Fibroblast of skin of scalp (primary cell): ENCODE data around the gene TP53I3.
A peak's percentile ranks its signal among the peaks of the same experiment; 100 is the strongest.
"Not testable (repeated sequence)": the region's sequence is repeated elsewhere in the genome, so short reads cannot be mapped to it uniquely, and the experiment has no call there.

ENCODE experiments used
- DNase-seq: peaks from one replicate; pipeline ENCODE4 v3.0.0-alpha.2; 2013

TP53I3 gene

DNA sequence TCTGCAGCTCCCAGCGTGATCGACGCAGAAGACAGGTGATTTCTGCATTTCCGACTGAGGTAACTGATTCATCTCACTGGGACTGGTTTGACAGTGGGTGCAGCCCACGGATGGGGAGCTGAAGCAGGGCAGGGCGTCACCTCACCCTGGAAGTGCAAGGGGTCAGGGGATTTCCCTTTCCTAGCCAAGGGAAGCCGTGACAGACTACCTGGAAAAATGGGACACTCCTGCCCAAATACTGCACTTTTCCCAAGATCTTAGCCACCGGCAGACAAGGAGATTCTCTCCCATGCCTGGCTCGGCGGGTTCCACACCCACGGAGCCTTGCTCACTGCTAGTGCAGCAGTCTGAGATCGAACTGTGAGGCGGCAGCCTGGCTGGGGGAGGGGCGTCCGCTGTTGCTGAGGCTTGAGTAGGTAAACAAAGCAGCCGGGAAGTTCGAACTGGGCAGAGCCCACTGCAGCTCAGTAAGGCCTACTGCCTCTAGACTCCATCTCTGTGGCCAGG lies 10.6 kb upstream of the TP53I3 start:
- DNase-seq, result not testable (repeated sequence)

- not testable (repeated sequence) for DNase-seq
Measured at GRCh38 chr2:24093270-24093669, 8.6 kb upstream of the TP53I3 start.

DNA sequence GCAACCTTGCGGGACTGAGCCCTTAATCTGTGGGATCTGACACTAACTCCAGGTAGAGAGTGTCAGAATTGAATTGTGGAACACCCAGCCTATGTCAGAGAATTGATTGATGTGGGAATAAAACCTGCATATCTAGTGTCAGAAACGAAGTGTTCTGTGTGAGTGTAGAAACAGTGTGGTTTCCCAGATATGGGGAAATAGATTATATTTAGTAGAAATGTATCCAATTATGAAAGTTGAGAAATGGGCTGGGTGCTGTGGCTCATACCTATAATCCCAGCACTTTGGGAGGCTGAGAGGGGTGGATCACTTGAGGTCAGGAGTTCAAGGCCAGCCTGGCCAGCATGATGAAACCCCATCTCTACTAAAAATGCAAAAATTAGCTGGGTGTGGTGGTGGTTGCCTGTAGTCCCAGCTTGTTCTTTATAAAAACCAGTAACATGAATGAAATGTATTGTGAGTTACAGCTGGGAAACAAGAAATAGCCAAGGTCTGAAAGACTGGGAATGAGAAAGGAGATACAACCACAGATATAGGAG lies 4.3 kb upstream of the TP53I3 start:
- no peak for DNase-seq

GRCh38 chr2:24087032-24087431 lies 2.4 kb upstream of the TP53I3 start:
- no peak for DNase-seq

GRCh38 chr2:24086241-24086640 lies 1.6 kb upstream of the TP53I3 start:
- DNase-seq, result no peak

DNA sequence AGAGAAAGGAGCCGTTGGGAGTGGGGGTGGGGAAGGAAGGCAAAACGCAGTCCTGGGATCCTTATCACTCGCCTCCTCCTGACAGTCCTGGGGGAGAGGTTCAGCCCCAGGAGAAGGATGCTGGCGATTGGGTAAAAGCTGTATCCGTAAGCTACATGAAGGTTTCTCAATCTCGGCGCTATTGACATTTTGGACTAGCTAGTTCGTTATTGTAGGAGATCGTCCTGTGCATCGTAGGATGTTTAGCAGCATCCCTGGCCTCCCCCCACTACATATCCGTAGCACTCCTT lies 511 bp upstream of the TP53I3 start:
- DNase-seq, result no peak

- peak; percentile 88 for DNase-seq
Measured at GRCh38 chr2:24083567-24084385, 858 bp downstream of the TP53I3 start.

GRCh38 chr2:24082787-24083566 lies 1.7 kb downstream of the TP53I3 start:
- no peak for DNase-seq

DNA sequence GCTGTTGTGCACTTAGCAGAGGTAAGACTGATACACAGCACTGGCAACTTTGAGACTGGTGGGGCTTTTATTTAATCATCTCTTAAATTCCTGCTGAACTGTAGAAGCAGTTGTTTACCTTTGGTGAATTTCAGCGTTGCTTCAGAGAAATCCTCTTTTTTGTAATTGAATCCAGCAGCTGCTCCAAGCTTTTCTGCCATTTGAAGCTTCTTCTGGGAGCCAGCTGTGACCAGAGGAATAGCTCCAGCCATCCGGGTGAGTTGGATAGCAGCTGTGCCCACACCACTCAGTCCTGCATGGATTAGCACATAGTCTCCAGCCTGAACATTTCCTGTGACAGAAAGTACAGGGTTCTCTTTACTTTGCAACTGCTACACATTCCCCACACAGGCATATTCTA lies 3.9 kb downstream of the TP53I3 start:
- no peak for DNase-seq

DNA sequence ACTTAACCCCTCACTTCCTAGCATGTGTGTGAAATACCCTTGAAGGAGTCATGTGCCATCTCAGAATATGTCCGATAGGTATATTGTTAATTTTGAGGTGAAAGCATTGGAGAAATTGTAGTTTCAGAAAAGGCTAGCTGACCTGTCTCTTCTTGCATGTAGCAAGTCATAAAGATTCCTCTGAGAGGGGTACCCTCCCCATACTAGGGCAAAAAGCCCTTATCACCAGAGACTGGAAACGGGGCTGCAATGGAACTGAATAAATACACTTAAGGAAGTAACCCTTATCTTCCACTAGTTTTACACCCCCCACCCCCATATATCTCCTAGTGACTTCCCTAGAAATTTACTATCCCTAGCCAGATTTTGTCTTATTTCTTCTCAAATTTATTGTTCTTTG lies 6.8 kb downstream of the TP53I3 start:
- no peak for DNase-seq

DNA sequence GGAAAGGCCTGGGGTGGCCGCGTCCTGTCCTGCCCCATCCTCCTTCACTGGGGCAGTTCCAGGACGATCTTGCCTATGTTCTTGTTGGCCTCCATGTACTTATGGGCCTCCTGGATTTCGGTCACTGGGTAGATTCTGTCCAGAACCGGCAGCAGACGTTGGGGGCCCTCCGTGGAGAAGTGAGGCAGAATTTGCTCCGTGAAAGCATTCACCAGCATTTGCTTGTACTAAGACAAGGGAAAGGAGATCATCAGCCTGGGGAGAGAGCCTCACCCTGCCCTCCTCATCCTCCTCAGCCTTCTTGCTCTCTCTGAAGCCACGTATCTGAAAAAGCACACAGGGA lies 7.1 kb downstream of the TP53I3 start:
- no peak for DNase-seq

DNA sequence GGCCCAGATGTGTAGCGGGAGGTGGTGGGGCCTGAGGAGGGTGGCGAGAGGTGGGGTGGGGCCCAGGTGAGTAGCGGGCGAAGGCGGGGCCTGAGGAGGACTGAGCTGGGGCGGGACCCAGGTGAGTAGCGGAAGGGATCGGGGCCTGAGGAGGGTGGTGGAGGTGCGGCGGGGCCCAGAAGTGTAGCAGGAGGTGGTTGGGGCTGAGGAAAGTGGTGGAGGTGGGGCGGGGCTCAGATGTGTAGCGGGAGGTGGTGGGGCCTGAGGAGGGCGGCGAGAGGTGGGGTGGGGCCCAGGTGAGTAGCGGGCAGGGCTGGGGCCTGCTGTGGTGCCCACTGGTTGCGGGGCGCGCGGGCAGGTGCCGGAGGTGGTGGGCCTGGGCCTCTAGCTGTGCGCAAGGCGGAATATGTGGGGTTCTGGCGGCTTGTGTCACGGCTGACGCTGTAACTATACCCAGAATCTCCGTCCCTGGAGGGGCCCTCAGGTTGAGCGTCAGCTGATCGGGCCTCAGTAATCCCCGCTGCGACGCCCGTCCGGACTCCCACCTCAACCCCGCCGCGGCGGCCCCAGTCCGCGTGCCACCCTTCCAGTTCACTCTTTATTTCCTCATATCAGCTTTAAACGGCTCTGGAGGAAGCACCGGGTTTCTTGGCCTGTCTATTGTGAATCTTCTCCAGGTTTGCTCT lies 7.6 kb downstream of the TP53I3 start:
- no peak for DNase-seq

- peak; percentile 99 for DNase-seq
Measured at GRCh38 chr2:24075915-24076848, 8.5 kb downstream of the TP53I3 start, which contains the start of gene SF3B6. Gene SF3B6, minus strand, starts transcription at chr2:24076326. Its CDS starts 97 bp downstream, at chr2:24076229.

GRCh38 chr2:24075259-24075658 lies 9.4 kb downstream of the TP53I3 start:
- no peak for DNase-seq

- no peak for DNase-seq
Measured at GRCh38 chr2:24073816-24074215, 10.8 kb downstream of the TP53I3 start.

- no peak for DNase-seq
Measured at GRCh38 chr2:24072259-24072658, 12.4 kb downstream of the TP53I3 start.

DNA sequence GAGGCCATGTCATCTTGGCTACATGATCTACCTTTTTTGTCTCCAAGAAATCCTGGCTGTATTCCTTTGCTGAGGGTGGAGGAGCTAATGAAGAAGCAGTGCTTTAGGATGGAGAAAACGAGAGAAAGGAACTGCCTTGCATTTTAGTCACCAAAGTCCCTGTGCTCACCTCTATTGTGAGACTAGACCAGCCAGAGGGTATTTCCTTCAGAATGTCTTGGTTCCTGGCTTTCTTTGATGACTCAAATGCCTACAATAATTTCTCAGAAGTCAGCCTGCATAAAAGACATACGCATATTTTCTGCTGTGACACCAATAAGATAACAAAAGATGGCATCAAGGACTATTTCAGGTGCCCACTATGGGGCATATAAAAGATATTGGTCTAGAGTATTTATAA lies 19.3 kb downstream of the TP53I3 start:
- no peak for DNase-seq

DNA sequence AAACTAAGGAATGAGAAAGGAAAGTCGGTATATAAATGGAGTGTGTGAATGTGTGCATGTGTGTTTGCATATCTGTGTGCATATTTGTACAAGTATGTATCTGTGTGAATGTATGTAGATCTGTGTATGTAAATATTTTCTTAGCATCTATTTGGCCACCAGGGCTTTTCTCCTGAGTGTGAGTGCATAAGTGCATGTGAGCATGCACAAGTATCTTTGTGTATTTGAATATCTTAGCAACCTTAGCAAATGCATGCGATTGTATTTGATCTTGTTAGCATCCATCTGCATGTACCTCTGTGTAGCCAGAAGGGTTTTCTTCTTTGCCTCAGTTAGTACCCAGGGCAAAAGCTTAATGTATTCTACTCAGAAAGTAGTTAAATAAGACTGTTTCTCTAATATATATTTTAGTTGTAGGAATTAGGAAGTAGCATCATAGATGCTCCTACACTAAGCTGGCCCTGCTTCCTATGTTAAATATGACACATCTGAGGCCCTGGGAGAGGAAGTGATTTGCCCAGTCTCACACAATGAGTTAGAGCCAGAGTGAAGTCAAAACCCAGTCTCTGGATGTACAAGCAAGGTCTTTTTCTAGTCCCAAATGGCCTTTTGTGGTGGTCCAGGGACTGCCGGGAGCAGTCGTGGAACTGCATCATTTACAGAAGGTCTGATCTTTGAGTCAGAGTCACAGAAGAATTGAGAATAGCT lies 25.9 kb downstream of the TP53I3 start:
- DNase-seq, result no peak

DNA sequence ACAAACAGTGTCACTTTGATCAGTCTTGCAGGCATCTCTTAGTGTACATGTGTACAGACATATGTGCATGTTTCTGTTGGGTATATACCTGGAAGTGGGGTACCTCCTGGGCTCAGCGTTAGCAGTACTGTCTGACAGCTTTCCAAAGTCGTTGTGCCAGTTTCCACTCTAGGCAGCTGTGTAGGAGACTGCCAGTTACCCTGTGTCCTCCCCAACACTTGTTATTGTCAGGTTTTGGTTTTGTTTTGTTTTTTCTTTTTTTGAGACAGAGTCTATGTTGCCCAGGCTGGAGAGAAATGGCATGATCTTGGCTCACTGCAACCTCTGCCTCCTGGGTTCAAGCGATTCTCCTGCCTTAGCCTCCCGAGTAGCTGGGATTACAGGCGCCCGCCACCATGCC lies 28.9 kb downstream of the TP53I3 start:
- no peak for DNase-seq

DNA sequence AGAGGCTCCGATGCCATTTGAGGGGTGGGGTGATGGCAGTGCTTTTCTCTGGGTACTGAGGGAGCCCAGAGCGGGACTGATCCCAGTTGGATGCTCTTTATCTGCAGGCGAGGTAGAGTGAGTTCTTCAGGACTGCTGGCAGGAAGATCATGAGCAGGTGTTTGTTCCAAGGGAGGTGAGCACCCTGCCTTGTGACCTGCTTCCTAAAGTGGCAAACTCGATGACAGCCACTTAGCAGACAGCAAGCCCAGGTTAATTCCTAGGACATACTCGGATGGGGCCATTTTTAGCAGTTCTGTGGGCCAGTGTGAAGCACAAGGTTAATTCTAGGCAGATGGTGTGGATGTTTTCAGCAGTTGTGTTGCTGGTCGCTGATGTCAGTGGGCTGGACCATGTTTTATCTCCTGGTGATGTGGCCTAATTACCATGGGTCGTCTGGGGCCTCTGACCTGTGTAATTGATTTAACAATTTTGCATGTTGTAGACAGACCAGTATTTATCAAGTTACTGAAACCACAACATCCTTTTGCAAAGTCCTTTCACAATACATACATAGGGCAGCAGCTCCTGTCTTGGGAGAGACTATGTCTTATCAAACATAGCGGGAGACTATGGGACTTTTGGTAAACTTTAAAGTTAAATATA lies 30.1 kb downstream of the TP53I3 start:
- DNase-seq, result no peak

DNA sequence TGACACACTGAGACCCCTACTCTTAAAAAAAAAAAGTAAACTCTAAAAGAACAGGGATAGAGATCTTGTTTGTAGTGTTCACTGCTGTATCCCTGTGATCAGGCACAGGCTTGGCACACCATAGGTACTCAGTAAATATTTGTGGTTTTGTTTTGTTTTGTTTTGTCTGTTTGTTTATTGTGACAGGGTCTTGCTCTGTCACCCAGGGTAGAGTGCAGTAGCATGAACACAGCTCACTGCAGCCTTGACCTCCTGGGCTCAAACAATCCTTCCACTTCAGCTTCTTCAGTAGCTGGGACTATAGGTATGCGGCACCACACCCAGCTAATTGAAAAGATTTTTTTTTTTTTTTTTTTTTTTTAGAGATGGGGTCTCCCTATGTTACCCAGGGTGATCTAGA lies 31.7 kb downstream of the TP53I3 start:
- DNase-seq, result no peak
